ENCODE data around the gene PID1. TPM values are rescaled to one million over a fixed set of nuclear protein-coding genes. Genes with fewer than 3 reads are reported as not detected.

PID1 gene
- total RNA-seq, 2 experiments from 2014 or later, result not detected

- ChIA-PET CTCF (ENCODE audit: unreplicated experiment) (no interaction called here), POLR2A (no interaction called here)
- Histone ChIP-seq H3K4me2 (ENCODE audit: low read length) (no peak overlapping the region), H3K9me2 (ENCODE audit: insufficient read depth, low read length) (no peaks in the 10 kb centered on the region), H3K36me3 (ENCODE audit: insufficient read depth, low read length) (no peaks in the 10 kb centered on the region), H3K79me2 (ENCODE audit: insufficient read depth, low read depth, low read length) (no peaks in the 10 kb centered on the region), H3K9me3 (ENCODE audit: low read length) (no peaks in the 10 kb centered on the region), H3K4me1 (ENCODE audit: insufficient read depth, low read length, poor library complexity, severe bottlenecking) (no peaks in the 10 kb centered on the region), H2AFZ (ENCODE audit: low read length) (no peak overlapping the region), H3K4me3 (ENCODE audit: low read depth, low read length, poor library complexity, severe bottlenecking) (no peak overlapping the region), H4K20me1 (ENCODE audit: insufficient read depth, low read length) (no peaks in the 10 kb centered on the region), H3K27ac (ENCODE audit: low read depth, low read length, poor library complexity, severe bottlenecking) (no peak overlapping the region)
- no peak for TF ChIP-seq EZH2phosphoT487 (IDR thresholded peaks at IDR 0.05; ENCODE audit: borderline replicate concordance, low read depth, low read length)
- TF ChIP-seq, protein P1, sequence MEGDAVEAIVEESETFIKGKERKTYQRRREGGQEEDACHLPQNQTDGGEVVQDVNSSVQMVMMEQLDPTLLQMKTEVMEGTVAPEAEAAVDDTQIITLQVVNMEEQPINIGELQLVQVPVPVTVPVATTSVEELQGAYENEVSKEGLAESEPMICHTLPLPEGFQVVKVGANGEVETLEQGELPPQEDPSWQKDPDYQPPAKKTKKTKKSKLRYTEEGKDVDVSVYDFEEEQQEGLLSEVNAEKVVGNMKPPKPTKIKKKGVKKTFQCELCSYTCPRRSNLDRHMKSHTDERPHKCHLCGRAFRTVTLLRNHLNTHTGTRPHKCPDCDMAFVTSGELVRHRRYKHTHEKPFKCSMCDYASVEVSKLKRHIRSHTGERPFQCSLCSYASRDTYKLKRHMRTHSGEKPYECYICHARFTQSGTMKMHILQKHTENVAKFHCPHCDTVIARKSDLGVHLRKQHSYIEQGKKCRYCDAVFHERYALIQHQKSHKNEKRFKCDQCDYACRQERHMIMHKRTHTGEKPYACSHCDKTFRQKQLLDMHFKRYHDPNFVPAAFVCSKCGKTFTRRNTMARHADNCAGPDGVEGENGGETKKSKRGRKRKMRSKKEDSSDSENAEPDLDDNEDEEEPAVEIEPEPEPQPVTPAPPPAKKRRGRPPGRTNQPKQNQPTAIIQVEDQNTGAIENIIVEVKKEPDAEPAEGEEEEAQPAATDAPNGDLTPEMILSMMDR (conservative IDR thresholded peaks at IDR 0.05; ENCODE audit: low read length), result no peak
- DNase-seq (ENCODE audit: low spot score), result no peak
- intact Hi-C loops (cut with micrococcal nuclease; ENCODE audit: unreplicated experiment), result no loop called here
- BruUV-seq (replicated peaks), result no TSS peak
These were observed 143.6 kb downstream of the PID1 start for GRCh38 chr2:229127471-229127870.

DNA sequence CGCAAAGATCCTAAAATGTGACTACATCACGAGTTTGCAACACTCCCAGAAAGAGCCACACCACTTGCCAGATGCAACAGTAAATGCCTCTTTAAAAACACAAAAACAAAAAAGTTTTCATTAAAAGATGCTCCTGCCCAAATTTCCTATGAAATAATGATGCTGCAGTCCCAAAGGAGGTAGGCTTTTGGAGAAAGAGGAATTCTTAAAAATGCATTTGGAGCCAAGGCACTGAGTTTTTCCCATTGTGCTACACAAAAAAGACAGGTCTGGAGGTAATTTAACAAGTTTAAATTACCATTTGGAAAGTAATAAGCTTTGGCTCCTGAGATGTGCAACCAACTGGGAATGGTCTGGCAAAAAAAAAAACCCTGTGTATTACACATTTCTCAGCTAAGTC is 145.0 kb downstream of the PID1 start:
- no peak for DNase-seq (ENCODE audit: low spot score)
- intact Hi-C loops (cut with micrococcal nuclease; ENCODE audit: unreplicated experiment), result no loop called here
- no peak overlapping the region for H3K4me2 ChIP-seq (ENCODE audit: low read length)
- no peaks in the 10 kb centered on the region for H3K9me2 ChIP-seq (ENCODE audit: insufficient read depth, low read length)
- POLR2A ChIA-PET, result no interaction called here
- H3K36me3 ChIP-seq (ENCODE audit: insufficient read depth, low read length), result no peaks in the 10 kb centered on the region
- H3K4me3 ChIP-seq (ENCODE audit: low read depth, low read length, poor library complexity, severe bottlenecking), result no peak overlapping the region
- no peaks in the 10 kb centered on the region for H3K79me2 ChIP-seq (ENCODE audit: insufficient read depth, low read depth, low read length)
- no peaks in the 10 kb centered on the region for H3K4me1 ChIP-seq (ENCODE audit: insufficient read depth, low read length, poor library complexity, severe bottlenecking)
- TF ChIP-seq EZH2phosphoT487 (IDR thresholded peaks at IDR 0.05; ENCODE audit: borderline replicate concordance, low read depth, low read length), result no peak
- TF ChIP-seq, protein P1 (conservative IDR thresholded peaks at IDR 0.05; ENCODE audit: low read length), result no peak
- no peaks in the 10 kb centered on the region for H4K20me1 ChIP-seq (ENCODE audit: insufficient read depth, low read length)
- H3K9me3 ChIP-seq (ENCODE audit: low read length), result no peaks in the 10 kb centered on the region
- CTCF ChIA-PET (ENCODE audit: unreplicated experiment), result no interaction called here
- BruUV-seq (replicated peaks), result no TSS peak
- H2AFZ ChIP-seq (ENCODE audit: low read length), result no peak overlapping the region
- H3K27ac ChIP-seq (ENCODE audit: low read depth, low read length, poor library complexity, severe bottlenecking), result no peak overlapping the region

GRCh38 chr2:229124136-229124535 is 147.0 kb downstream of the PID1 start:
- H2AFZ ChIP-seq (ENCODE audit: low read length), result no peak overlapping the region
- DNase-seq (ENCODE audit: low spot score), result no peak
- H3K4me2 ChIP-seq (ENCODE audit: low read length), result no peak overlapping the region
- H4K20me1 ChIP-seq (ENCODE audit: insufficient read depth, low read length), result no peaks in the 10 kb centered on the region
- intact Hi-C loops (cut with micrococcal nuclease; ENCODE audit: unreplicated experiment), result no loop called here
- H3K9me2 ChIP-seq (ENCODE audit: insufficient read depth, low read length), result no peaks in the 10 kb centered on the region
- ChIA-PET CTCF (ENCODE audit: unreplicated experiment) (no interaction called here), POLR2A (interaction anchor here (1.1 to 1.6 kb wide), 2 partner anchors 9 to 73 kb away, joined by 3 read pairs; no protein-coding TSS in a partner anchor)
- H3K79me2 ChIP-seq (ENCODE audit: insufficient read depth, low read depth, low read length), result no peaks in the 10 kb centered on the region
- TF ChIP-seq EZH2phosphoT487 (IDR thresholded peaks at IDR 0.05; ENCODE audit: borderline replicate concordance, low read depth, low read length), result no peak
- TF ChIP-seq, protein P1 (conservative IDR thresholded peaks at IDR 0.05; ENCODE audit: low read length), result no peak
- no peaks in the 10 kb centered on the region for H3K4me1 ChIP-seq (ENCODE audit: insufficient read depth, low read length, poor library complexity, severe bottlenecking)
- no peaks in the 10 kb centered on the region for H3K9me3 ChIP-seq (ENCODE audit: low read length)
- no peaks in the 10 kb centered on the region for H3K36me3 ChIP-seq (ENCODE audit: insufficient read depth, low read length)
- H3K4me3 ChIP-seq (ENCODE audit: low read depth, low read length, poor library complexity, severe bottlenecking), result no peak overlapping the region
- no TSS peak for BruUV-seq (replicated peaks)
- no peak overlapping the region for H3K27ac ChIP-seq (ENCODE audit: low read depth, low read length, poor library complexity, severe bottlenecking)

Data from OCI-LY7 (cell line).